GM18951 (cell line): ENCODE results near the gene PFDN1.

Experiments used
- POLR2A ChIP-seq: IDR thresholded peaks from 4 replicates; pipeline ENCODE4 v1.6.1; 2011; ENCODE audit warnings: mild to moderate bottlenecking; ENCODE audit not compliant: insufficient read length, insufficient read depth; ENCODE audit errors: extremely low read depth
- in situ Hi-C: fragments of 300-500 bp; cut with MboI; formaldehyde crosslinking; loops from one replicate; pipeline ENCODE4 v1.12.0; 2022; ENCODE audit warnings: low sequenced_read_pairs, mixed read lengths, inconsistent platforms; ENCODE audit not compliant: unreplicated experiment

Gene PFDN1

DNA sequence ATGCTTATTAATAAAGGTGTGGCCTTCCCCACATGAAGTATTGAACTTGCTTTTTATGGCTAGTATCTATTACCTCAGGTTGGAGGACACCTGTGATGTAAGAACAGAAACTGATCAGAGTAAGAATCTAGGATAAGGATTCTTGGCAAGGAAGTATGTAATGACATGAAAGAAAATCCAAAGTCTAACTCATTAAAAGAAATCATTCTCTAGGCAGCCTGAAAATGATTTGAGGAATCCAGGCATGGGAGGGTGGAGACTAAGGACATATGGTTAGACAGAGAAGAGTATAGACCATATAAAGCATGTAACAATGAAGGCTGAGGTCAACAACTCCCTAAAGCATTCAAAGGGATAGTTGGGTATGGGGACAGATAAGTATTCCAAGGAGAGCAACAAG, 32.9 kb downstream of the PFDN1 start:
- in situ Hi-C loops, result no loop called here
- TF ChIP-seq POLR2A, result no peak

- TF ChIP-seq POLR2A, result no peak
- in situ Hi-C loops, result no loop called here
Observed at GRCh38 chr5:140267559-140268018, 35.3 kb downstream of the PFDN1 start.

DNA sequence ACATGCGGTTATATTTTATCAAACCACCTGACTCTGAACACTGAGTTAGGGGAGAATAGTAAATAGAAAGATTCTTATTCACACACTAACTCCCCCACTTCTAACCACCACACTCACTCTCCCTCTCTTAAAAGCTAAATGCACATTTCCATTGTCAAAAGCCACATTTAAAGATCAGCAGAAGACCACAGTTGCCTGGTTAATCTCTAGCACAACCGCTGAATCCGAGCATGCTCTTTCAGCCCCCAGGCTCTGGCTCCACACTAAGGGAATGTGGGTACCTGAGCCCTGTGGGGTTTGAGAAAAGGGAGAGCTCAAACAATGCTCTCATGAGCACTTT, 35.7 kb downstream of the PFDN1 start:
- in situ Hi-C loops, result no loop called here
- no peak for TF ChIP-seq POLR2A

DNA sequence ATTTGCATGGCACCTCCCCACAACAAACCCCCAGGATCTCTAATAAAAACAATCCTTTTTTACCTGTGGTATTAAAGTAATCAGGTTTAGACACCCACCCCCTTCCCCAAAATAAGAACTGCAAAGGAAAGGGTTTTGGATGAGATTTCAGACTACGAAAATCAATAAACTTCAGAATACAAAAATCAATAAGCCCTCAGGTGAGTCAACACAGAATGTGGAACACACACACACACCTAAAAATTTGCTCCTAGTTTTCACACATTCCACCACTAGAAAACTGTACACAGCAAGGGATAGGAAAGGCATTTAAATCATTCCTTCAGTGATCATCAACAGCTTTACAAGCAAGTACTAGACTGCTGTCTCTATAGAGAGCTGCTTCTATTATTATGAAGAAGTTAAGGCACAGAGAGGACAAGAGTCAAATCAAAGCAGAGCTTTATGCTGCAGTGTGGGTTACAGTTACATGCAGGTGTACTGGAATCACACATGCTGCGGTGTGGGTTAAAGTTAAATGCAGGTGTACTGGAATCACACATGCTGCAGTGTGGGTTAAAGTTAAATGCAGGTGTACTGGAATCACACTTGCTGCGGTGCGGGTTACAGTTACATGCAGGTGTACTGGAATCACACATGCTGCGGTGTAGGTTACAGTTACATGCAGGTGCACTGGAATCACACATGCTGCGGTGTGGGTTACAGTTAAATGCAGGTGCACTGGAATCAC, 36.3 kb downstream of the PFDN1 start:
- no peak for TF ChIP-seq POLR2A
- in situ Hi-C loops, result no loop called here

DNA sequence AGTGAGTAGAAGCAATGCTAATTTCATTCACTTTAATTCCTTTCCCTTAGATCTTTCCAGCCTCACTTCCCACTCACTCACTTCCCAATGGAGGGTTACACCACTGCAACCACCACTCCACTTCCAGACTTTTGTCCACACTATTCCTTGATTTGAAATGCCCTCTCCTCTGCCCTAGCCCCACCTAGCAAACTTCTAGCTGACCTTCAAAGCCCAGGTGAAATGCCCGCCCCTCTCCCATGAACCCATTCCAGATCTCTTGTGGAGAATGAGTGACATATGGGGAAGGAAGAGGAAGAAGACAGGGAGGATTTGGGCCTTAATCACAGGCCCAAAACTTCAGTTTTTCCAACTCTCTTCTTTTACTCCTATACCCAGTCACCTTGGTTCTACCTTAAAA, 37.1 kb downstream of the PFDN1 start:
- in situ Hi-C loops, result no loop called here
- TF ChIP-seq POLR2A, result no peak

GRCh38 chr5:140262839-140263238, 40.1 kb downstream of the PFDN1 start:
- in situ Hi-C loops, result no loop called here
- no peak for TF ChIP-seq POLR2A

DNA sequence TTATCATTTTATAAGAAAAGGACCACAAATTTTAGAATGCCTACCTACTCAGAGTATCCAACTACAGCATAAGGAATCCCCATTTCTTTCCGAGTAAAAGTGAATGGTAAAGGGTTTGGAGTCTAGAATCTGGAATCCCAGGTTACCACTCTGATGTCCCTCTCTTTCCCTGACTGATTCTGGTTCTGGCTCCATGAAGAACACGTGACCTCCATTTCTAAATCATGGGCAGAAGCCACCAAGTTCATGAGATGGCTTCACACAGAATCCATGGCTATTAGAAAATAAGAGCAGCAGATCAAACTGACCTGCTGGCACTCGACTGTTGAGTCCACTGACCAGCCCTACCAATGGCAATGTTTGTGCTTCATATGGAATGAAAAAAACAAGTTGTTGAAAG, 40.7 kb downstream of the PFDN1 start:
- no peak for TF ChIP-seq POLR2A
- in situ Hi-C loops, result no loop called here

GRCh38 chr5:140261403-140262171, 41.3 kb downstream of the PFDN1 start:
- no peak for TF ChIP-seq POLR2A
- in situ Hi-C loops, result no loop called here

DNA sequence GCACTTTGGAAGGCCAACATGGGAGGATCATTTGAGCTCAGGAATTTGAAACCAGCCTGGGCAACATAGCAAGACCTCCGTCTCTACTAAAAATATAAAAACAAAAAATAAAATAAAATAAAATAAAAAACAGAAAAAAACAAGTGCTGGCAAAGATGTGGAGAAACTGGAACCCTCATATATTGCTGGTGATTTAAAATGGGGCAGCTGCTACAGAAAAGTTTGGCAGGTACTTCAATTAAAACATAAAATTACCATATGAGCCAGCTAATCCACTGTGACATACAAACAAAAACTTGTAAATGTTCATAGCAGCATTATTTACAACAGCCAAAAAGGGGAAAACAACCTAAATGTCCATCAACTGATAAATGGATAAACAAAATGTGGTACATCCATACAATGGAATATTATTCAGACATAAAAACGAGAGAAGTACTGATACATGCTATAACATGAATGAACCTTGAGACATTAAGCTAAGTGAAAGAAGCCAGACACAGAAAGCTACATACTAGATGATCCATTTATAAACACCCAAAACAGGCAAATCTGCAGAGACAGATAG, 42.7 kb downstream of the PFDN1 start:
- in situ Hi-C loops, result no loop called here
- no peak for TF ChIP-seq POLR2A

DNA sequence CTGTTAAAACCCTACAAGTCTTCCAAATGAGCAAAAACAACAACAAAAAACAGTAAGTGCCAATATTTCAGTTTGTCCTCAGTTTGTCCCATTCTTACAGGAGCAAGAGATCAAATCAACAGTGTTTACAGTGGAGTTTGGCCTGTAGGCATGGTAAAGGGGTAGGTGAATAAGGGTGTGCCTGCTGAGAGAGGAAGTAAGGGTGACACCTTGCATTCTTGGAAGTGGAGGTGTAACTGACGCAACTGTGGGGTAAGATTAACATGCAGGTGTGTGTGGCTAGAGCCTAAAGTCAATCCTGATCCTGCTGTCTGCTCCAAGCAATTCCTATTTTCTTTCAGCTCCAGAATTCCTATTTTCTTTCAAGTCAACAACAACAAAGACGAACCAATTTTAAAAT, 43.4 kb downstream of the PFDN1 start:
- no peak for TF ChIP-seq POLR2A
- in situ Hi-C loops, result loop anchor here (5.0 kb wide), 1 partner anchor 73 kb away; no protein-coding TSS in a partner anchor

DNA sequence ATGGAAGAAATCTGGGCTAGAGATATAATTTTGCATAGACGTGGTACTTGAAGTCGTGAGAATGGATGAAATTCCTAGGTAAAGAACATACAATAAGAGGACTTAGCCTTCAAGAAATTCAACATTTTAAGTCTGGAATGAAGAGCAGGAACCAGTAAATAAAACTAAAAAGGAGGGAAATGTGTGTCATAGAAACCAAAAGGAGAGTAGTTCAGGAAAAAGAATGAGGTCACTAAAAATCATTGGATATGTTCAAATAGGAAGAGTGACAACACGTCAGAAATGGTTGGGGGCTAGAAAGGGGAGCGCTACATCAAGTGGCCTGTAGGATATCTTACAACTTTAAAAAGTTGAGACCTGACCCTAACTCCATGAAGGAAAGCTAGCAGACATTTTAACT, 44.0 kb downstream of the PFDN1 start:
- in situ Hi-C loops, result loop anchor here (5.0 kb wide), 1 partner anchor 73 kb away; no protein-coding TSS in a partner anchor
- TF ChIP-seq POLR2A, result no peak

GRCh38 chr5:140258016-140258415, 44.9 kb downstream of the PFDN1 start:
- TF ChIP-seq POLR2A, result no peak
- in situ Hi-C loops, result loop anchor here (5.0 kb wide), 1 partner anchor 74 kb away; no protein-coding TSS in a partner anchor

DNA sequence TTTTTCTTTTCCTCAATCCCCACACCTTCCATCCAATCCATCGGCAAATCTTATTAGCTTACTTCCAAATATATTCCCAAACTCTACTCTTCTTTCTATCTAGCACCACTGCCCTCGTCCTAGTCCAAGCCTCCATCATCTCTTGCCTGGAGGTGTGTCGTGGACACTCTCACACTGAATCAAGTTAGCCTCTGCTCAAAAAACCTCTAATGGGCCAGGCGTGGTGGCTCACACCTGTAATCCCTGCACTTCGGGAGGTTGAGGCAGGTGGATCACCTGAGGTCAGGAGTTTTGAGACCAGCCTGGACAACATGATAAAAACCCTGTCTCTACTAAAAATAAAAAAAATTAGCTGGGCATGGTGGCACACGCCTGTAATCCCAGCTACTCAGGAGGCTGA, 46.2 kb downstream of the PFDN1 start:
- no peak for TF ChIP-seq POLR2A
- in situ Hi-C loops, result loop anchor here (5.0 kb wide), 1 partner anchor 76 kb away; no protein-coding TSS in a partner anchor

DNA sequence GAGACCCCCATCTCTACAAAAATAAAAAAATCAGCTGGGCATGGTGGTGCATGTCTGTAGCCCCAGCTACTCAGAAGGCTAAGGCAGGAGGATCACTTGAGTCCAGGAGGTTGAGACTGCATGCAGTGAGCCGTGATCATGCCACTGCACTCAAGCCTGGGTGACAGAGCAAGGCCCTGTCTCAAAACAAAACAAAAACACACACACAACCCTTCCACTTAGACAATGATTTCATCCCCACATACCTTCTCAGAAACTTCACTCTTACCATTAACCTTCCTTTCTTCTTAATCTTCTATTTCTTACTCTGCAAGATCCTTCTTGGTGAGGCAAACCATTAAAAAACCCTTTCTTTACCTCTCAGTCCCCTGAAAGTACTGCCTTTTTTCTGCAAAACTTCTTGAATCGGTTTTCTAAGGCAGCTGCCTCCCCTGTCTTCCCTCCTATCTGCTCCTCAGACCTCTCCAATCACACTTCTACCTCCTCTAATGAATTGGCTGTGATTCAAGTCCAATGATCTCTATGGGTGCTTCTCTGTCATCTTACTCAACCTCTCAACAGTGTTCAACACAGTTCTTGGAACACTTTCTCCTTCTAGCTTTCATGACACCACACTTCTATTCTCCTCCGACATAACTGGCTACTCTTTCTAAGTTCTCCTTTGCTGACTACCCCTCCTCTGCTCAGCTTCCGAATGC, 47.3 kb downstream of the PFDN1 start:
- TF ChIP-seq POLR2A, result no peak
- in situ Hi-C loops, result loop anchor here (5.0 kb wide), 1 partner anchor 77 kb away; no protein-coding TSS in a partner anchor
